Stomach (tissue), 4 donors: ENCODE data around the gene ADD2.

Source experiments
- CTCF ChIP-seq, 7 experiments: fragments of 450-650 bp in 4 of 7; fragments of 200-600 bp in 3 of 7; sonication (generic) in 3 of 7; IDR thresholded peaks; one replicate each; pipeline ENCODE4 v1.5.1; 2016 to 2019; ENCODE audit warnings: antibody characterized with exemption in 7 of 7, control low read depth in 2 of 7, mild to moderate bottlenecking in 1 of 7
- POLR2A ChIP-seq, 4 donors: fragments of 450-650 bp; IDR thresholded peaks; one replicate each; pipeline ENCODE4 v1.6.1; 2016; ENCODE audit warnings: antibody characterized with exemption in 4 of 4, control low read depth in 2 of 4, mild to moderate bottlenecking in 1 of 4, moderate library complexity in 1 of 4

- TF ChIP-seq CTCF (IDR thresholded peaks at IDR 0.05), result no peak
- no peak for TF ChIP-seq POLR2A (IDR thresholded peaks at IDR 0.05)
Observed at GRCh38 chr2:70690846-70691245, 77.2 kb downstream of the ADD2 start.
